ENCODE measurements around the gene AFF2.
A peak's percentile ranks its signal among the peaks of the same experiment; 100 is the strongest.

Gene AFF2

DNA sequence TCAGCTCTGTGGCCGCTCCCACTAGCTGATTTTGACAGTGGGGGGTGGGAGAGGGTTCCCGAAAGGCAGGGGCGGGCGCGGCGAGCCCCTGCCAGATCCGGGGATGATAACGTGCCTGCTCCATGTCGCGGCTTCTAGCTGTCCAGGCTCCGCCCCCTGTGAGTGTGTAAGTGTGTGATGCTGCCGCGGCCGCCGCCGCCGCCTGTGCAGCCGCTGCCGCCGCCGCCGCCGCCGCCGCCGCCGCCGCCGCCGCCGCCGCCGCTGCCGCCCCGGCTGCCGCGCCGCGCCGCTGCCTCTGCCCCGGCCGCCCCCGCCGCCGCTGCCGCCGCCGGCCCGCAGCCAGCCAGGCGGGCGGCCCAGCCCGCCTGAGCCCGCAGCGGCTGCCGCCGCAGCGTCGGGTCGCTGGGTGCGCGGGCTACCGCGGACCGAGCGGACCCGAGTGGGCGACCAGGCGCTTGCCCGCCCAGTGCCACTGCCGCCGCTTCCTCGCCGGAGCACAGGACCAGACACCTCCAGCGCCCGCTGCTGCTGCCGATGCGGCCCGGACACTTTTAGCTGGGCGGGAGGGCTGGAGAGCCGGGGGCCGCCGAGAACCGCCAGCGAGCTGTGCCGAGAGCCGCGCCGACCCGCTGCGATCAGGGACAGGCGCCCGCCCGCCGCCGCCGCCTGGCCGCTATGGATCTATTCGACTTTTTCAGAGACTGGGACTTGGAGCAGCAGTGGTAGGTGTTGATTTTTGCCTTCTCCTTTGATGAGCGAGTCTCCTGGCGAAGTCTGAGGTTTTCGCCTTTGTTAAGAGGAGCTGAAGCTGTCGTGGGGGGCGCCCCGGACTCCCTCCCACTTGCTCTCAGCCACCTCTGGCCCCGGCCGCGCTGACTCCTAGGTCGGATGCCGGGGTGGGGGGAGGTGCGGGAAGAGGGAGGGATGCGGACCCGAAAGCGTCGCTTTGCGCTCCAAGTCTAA, at the start of gene AFF2:
AFF2 (plus strand) TSS at position 195 of the 963 bp plus-strand sequence; CDS start at position 676, 481 bp downstream.
- peak; percentile 40 for DNase-seq (ENCODE audit: low read depth)

DNA sequence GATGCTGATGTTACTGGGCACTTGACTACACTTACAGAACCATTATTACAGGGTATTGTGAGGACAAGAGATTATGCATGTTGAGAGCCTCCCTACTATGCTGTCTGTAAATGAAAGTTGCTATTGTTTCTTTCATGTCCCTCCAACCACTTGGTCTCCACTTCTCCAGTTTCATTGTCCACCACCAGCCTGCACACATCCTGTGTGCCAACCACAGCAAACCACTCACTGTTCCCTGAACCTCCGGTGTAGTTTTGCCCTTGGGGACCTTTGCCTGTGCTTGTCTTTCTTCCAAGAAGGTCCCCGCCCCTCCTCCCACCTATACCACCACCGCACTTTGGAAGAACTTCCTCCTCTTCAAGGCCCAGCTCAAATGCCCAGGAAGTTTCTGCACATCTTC, 43.1 kb upstream of the AFF2 start:
- DNase-seq (ENCODE audit: low read depth) = no peak

DNA sequence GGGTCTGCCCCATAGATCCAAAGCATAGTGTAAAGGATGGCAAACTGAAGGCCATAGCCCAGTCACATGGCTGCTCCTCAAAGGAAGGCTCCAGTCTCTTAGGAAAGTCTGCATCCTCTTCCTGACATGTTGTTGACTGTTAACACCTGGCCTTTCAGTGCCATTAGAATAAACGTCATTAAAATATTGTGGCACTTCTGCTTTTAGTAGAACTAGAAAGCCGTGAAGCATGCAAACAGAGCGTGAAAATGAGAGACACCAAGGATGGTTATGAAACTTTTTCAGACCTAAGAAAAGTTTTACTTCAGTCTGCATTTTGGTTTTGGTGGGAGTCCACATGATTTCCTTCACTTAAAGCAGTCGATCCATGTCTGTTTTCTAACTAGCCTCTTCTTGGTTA, 41.1 kb upstream of the AFF2 start:
- DNase-seq (ENCODE audit: low read depth) = no peak

DNA sequence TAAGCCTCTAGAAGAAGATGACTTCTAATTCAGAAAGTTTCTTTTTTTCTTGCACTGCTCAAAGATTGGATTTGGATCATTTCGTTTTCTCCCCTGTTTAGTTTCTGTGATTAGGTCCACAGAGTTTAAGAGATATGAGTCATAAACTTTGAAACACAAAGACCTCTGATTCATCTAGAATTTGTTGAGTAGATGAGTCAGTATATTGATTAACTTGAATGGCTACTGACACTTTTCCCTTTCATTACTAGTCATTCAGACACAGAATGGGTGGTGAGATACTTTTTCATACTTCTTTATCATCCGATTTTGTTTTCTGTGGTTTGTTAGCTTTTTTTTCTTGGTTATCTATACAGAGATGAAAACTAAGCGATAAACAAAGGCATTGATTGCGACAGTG, 34.1 kb upstream of the AFF2 start:
- DNase-seq (ENCODE audit: low read depth) = no peak

DNA sequence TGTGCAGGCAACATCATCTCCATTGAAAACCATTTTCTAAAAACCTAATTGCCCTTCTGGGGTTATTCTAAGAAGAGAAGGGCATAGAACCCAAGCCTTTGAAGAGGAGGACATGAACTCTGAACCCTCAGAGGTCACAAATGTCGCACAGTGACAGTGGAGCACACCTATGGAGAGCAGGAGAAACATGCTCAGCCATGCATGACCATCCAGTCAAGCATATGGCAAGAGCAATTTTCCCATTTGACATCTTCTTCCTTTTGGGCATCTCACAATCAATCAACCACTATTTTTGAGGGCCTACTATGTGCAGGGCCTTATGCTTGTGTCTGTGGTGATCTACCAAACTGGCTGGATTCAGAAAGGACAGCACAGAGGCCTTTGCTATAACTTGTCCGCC, 30.1 kb upstream of the AFF2 start:
- no peak for DNase-seq (ENCODE audit: low read depth)

DNA sequence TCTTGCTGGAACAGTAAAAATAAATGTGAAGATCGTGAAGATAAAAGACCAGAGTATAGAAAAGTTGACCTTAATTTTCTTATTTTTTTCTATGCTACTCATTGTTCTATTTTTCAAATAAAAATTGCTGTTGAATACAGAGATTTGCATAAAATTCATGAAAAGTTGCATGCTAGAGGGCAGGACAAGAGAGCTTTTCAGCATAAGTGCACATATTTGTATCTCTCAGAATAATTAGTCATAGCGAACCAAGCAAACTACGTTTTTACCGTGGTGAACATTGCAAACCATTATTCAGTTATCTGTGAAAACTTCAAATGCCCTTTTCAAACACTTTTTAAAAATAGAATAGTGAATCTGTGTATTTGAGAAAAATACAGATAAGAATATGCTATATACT, 26.4 kb upstream of the AFF2 start:
- no peak for DNase-seq (ENCODE audit: low read depth)

DNA sequence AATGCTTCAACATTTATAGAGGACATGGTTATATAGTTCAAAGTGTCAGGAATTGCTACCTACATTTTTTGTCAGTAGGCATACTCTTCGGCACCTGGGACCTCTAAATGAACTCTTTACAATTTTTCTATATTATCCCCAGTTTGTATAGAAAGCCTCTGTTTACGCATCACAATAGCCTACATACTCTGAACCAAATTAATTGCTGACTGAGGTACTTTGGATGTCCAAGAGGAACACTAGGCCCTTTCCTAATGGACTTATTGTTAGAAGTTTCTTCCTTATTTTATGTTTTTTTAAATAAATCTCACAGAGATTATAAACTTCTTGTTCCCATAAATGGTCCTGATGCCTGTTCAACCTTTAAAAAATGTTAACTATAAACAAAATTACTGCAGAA, 8.4 kb upstream of the AFF2 start:
- DNase-seq (ENCODE audit: low read depth) = no peak

DNA sequence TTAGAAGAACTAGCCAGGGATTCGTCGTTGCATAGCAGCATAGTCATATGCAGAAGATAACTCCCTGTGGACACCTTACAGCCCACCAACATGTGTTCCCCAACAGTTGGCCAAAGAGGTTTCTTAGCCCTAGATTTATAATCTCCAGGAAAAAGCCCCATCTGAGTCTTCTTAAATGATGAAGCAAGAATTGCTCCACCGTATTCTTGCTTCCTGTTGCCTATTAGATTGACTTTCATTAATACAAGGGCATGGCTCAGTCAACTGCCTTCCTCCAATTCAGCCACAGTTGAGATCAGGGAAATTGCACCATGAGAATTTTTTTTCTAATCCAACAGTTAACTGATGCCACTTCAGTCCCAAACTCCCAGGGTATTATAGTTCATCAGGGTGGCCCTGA, 5.2 kb upstream of the AFF2 start:
- no peak for DNase-seq (ENCODE audit: low read depth)

DNA sequence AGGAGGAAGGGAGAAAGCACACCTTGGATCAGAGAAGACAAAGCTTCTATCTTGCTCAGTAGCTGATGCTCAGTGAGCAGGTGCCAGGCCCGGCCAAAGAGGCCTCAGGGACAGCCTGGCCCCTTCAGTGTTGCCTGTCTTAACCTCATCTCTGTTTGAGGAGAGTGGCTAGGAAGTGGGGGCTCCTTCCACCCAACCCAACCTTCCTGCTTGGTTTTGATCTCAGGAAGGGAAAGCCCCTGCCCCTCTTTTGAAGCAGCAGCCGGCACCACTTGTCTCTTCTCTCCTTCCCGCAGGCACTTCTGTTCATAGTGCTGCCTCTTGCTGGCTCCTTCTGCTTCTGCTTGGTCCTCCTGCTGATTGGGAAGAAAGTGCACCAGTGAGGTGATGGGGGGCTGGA, 2.4 kb upstream of the AFF2 start:
- no peak for DNase-seq (ENCODE audit: low read depth)

DNA sequence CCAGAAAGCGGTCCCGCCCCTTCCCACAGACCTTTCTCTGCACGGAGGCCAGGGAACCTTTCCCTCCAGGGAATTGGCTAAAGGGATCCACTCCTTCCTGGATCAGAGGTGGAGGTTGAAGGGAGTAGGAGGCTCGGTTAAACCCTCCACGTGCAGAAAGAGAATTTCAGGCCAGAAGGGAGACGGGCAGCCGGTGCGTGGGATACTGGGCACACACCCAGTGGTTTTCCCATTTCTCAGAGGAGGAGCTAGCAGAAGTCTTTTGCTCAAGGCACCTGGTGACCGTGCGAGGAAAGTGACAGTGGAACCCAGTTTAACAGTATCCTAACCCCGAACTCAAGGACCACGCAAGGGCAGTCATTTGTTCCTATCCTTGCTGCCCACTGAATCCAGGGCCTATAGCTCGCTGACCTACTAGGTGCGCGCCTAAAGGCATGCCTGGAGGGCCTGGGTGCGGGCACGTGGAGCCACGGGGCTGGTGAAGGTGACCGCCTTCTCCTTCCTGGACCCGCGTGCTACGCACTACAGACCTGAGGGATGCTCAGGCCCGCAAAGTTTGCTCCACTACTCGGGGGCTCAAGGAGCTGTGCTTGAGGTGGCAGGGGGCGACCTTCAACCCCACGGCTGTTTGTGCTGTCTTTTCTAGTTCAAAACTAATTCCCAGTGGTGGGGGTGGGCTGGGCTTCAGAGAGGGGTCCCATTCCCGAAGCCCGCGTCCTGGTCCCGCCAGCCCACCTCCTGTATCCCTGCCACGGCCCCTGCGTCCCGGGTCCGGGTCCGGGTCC, 587 bp upstream of the AFF2 start:
- no peak for DNase-seq (ENCODE audit: low read depth)

DNA sequence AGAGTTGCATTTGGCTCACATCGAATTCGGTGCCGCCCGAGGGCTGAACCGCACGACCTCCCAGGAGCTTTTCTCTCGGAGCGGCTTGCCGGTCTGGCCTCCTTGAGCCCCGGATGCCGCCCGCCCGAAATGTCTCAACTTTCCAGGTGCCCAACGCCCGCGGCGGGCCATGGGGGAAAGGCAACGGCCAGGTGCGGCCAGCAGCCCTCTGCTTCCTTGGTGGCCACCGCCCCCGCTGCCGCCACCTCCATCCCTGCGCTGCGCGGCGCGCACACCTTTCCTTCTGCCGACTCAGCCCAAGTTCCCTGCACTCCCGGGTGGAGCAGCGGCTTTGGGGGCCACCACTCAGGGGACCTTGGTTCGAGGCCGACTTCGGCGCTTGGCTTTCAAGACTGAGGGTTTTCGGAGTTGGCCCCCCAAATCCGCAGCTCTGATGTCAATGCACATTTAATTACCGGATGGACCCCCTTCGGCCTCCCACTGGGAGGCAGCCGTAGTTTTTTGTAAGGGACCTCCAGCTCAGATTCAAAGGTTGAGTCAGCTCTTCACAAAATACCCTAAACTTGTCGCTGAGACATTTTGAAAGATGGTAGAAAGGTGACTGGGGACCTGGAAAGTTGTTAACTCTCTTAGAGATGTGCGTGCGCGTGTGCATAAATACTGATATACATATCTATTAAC, 1.1 kb downstream of the AFF2 start:
- no peak for DNase-seq (ENCODE audit: low read depth)

DNA sequence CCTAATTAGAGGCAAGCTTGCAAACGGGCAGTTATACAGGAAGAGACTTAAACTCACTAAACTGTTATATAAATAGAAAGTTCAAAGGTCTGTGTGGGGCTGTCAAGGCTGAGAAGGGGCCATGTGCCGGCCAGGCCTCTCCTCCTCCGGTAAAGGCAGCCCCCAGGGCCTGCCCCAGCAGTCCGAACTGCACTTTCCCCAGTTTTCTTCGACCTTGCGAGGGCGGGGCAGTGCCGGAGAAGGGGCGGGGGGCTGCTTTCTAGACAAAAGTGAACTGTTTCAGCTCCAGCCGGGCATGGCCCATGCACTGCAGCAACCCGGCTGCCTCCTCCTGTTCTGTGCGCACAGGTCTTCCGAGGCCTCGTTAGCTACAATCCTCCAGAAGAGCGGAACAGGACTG, 4.1 kb downstream of the AFF2 start:
- DNase-seq (ENCODE audit: low read depth) = no peak

DNA sequence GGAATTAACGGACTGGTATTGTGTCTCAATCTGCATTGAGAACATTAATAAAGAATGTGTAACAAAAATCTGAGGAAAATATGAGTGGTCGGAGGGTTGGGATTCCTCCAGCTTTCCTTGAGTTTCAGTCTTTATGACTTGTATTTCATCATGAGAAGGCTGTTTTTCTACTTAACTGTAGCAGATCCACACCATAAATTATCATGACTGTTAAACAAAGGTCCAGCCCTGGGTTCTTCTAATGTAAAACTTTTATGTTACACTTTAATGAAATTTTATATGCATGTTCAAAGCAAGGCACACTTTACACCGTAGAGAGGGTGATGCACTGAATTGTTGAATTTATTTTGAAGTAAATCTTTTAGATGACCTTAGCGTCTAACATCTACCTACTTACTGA, 7.0 kb downstream of the AFF2 start:
- DNase-seq (ENCODE audit: low read depth) = no peak

DNA sequence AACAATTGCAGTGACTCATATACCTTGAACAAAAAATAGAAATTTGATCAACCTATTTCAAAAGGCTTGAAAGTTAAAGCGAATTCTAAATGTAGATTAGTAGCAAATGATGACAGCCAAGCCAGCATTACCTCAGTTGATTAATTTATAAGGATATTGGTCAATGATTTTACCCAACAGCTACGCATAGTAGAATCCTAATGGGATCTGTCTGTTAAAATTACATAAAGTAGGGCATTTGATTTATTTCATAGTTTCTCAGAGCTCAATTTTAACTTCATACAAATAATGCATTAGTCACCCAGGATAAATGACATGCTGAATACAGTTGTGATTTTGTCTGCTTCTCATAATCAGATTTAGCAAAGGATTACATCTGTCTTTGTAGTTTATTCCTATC, 12.0 kb downstream of the AFF2 start:
- no peak for DNase-seq (ENCODE audit: low read depth)

DNA sequence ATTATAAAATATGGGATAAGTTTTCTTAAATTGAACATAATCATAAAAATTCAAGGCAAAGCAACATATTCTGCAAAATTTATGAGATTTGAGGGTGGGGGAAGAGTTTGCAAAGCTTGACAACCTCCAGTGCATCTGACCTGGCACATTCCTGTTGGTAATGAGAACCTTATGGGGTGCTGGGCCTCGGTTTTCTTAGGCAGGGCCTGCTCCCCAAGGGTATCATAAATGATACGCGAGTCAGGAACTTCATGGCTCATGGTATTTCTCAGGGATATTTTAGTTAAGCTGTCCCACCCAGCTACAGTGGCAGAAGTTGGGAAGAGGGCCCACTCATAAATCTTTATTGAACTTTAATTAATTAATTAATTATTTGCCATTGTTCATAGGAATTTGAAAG, 13.2 kb downstream of the AFF2 start:
- no peak for DNase-seq (ENCODE audit: low read depth)

DNA sequence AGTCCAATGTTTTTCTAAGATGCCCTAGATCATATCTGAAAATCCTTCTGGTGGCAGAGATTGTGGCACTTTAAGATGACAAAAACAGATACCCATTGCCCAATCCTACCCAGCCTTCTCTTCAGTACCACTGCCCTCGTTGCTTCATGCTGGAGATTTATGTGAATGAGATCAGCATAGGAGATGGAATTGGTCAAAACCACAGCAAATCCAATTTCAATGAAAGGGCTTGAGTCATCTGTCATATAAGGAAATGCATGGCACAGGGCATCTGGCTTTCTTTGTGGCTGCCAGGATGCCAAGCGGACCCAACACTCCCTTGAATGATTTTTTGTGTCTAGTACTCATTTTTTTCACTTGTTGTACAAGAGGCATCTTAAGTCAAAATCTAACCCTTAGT, 16.8 kb downstream of the AFF2 start:
- DNase-seq (ENCODE audit: low read depth) = no peak

DNA sequence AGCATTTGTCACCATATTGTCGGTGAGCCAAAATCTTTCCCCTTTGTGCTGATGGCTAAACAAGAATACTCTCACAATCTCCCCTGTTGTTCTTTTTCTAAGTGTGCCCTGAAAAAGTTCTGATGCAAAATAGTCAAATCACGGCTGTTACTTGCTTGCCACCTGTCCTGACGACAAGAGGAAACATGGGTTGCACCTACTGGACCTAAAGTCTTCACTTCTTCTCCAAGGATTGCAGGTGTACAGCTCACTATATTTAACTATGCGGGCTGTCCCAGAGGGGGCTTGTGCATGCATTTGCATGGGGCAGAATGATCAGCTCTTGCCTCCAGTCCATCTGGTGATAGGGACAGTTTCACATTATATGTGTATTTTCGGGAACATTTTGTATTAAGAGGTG, 21.6 kb downstream of the AFF2 start:
- DNase-seq (ENCODE audit: low read depth) = no peak

DNA sequence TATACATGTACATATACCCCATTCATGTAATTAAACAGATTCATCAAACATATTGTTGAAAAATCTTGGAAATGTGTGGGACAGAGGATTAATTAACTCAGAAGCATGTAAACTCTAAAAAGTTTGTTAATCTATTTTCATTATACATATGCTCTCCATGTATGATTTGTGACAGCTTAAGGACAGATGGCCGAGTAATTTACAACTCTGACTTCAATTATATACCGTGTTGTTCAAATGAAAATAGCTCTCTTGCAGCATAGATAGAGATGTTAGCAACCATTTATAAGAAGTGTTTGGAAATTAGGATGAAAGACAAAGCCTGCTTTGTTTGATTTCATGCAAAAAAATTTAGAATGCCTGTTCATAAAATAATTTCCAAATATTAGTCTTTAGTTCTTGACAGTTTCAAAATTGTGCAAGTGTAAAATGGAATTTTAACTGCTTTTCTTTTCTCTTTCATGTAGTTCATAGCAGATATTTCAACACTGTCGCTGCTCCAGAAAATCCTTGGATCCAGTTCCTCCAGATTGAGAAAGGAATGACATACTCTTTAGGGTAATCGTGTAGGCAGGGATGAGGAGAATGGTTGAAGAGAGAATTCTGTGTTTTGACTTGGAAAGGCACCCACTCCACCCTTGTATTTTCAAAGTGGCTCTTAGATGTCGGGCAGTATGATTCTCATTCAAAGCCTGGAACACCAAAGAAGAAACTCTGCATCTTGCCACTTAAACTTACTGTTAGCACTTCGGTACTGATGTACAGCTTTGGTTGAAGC, 23.1 kb downstream of the AFF2 start:
- no peak for DNase-seq (ENCODE audit: low read depth)

DNA sequence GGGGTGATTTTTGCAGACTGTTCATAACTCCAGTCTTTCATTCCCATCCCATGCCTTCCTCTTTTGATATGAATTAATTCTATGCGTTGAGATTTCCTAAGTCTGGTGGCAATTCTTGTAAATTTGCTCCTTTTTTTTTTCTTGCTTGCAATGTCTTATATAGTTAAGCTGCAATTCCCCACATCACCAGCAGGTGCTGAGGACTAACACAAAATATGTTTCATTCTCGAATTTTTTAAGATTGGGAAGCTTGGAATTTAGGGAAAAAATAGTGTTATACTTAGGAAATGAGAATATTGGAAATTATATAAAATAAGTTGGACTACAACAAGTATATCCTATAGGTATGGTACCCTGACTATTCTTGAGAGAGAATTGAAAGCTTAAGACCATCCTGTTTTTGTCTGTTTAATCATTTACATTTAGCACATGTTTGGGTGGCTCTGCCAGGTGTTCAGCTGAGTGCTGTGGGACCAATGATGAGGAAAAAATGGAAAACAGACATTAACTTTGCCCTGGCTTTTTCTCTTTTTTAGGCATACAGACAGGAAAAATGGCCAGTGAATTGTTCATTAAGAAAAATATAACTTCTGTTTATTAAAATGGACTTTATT, 30.2 kb downstream of the AFF2 start:
- no peak for DNase-seq (ENCODE audit: low read depth)

DNA sequence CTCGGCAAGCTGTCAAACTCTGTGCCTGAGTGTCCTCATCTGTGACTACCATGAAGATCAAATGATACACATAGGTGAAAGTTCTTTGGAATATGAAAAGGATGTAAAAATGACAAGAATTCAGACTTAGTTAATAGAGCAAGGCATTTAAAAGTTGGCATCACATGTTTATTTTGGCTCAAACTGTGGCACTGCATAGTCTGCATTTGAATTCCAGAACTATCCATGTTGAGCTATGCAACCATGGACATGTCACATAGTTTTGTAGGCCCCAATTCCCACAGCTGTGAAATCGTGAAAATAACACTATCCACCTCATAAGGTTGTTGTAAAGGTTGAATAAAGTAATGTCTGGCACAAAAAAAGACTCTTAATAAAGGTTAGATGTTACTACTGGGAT, 33.9 kb downstream of the AFF2 start:
- DNase-seq (ENCODE audit: low read depth) = no peak

DNA sequence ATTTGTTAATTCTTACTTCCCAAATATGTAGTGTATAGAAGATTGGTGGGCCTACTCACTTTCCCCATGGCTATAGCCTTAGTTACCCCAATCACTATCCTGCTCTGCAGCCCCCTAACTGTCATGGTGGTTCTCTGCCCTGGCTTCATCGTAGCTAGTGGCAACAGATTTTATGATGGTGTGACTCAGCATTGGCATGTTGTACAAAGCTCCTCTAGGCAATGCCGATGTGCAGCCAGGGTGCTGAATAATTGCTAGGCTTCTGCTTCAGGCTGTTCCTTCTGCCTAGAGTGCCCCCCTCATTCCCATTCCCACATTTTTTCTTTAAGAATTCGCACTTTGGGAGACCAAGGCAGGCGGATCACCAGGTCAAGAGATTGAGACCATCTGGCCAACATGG, 35.2 kb downstream of the AFF2 start:
- no peak for DNase-seq (ENCODE audit: low read depth)

DNA sequence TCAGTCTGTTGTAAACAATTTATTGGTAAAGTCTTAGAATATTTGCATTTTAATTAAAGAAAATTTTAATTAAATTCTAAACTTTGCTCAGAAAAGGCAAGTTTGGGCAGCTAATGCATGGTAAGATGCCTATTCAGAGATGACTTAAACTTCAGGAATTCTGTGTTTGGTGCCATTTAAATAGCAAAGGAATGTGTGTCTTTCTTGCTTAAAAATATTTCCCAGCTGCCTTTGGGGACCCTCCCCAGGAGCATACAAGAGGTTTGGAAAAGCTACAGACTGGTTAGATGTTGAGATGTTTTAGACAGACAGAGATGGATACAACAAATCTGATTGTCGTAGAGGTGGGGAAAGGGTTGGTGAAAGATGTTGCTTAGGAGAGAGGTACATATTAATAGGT, 36.5 kb downstream of the AFF2 start:
- no peak for DNase-seq (ENCODE audit: low read depth)

Measured in stimulated activated CD4-positive, alpha-beta T cell treated with anti-CD3 and anti-CD28 coated beads, Interleukin-2, amount 100 ng/mL, for 4 hours (primary cell).